ENCODE results near the gene SNX30.
"Not testable (repeated sequence)": the region's sequence is repeated elsewhere in the genome, so short reads cannot be mapped to it uniquely, and the experiment has no call there.

The SNX30 gene, protein sequence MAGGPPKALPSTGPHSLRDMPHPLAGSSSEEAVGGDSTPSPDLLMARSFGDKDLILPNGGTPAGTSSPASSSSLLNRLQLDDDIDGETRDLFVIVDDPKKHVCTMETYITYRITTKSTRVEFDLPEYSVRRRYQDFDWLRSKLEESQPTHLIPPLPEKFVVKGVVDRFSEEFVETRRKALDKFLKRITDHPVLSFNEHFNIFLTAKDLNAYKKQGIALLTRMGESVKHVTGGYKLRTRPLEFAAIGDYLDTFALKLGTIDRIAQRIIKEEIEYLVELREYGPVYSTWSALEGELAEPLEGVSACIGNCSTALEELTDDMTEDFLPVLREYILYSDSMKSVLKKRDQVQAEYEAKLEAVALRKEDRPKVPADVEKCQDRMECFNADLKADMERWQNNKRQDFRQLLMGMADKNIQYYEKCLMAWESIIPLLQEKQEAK

DNA sequence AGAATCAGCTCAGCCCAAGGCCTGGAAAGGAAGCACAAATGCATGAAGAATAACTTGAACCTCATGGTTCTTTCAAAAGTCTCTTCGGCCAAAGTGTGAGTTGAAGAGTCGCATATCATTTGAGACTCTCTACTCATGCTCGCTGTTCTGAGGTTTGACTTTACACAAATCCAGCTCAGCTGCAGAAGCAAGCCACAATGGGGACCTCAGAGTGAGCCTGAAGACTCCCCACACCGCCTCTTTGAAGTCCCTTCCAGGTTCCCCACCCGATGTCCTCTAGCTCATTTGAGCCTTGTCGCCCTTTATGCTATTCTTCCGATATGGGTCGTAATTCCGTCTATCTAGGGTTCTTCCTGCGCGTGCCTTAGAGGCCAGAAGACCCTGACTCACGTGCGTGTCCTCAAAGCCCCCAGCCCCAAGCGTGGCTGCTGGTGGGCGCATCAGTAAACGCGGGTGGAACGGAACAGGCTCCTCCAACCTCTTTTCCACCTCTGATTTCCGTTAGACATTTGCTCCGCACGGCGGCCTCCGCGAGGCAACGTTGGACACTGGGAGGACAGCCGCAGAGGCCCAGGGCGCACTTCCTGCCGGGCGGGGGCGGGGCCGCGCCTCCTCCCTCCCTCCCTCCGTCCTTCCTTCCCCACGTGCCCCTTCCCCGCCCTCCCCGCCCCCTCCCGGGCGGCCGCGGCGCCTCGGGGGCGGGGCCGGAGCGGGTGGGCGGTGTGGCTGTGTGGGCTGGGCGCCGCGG, at the start of gene SNX30:
Gene SNX30, plus strand, starts transcription at position 745 of the 748 bp plus-strand sequence. CDS start 242 bp downstream, outside the sequence.
- peak; percentile 78 for DNase-seq

DNA sequence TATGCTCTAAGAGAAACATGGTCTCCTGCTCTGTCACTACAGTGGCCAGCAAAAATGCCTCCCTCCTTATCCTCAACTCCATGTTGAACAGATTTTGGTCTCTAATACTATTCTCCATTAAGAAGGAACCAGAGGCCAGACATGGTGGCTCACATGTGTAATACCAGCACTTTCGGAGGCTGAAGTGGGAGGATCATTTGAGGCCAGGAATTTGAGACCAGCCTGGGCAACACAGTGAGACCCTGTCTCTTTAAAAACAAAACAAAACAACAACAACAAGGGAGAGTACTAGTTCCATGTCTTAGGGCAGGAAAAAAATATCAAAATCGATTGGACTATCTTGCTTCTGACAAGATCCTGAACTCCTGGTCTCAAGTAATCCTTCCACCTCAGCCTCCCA, 47.3 kb upstream of the SNX30 start:
- no peak for DNase-seq

DNA sequence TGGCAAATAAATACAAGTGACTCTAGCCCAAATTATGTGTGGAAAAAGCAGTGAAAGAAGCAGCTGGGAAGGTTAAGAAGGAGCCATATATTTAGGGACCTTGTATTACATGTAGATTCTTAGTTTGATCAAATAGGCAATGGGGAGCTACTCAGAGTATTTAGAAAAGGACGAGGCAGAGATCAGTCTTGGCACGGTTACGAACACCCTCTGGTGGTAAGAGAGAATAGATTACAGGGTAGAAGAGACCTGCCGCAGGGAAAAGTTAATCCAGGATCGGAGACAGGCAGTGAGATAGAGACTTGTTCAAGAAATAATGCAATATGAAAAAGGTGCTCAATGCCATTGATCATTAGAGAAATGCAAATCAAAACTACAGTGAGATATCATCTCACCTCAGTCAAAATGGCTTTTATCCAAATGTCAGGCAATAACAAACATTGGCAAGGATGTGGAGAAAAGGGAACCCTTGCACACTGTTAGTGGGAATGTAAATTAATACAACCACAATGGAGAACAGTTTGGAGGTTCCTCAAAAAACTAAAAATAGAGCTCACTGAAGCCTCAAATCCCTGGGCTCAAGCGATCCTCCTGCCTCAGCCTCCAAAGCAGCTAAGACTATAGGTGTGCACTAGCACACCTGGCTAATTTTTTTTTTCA, 44.7 kb upstream of the SNX30 start:
- DNase-seq: no peak

DNA sequence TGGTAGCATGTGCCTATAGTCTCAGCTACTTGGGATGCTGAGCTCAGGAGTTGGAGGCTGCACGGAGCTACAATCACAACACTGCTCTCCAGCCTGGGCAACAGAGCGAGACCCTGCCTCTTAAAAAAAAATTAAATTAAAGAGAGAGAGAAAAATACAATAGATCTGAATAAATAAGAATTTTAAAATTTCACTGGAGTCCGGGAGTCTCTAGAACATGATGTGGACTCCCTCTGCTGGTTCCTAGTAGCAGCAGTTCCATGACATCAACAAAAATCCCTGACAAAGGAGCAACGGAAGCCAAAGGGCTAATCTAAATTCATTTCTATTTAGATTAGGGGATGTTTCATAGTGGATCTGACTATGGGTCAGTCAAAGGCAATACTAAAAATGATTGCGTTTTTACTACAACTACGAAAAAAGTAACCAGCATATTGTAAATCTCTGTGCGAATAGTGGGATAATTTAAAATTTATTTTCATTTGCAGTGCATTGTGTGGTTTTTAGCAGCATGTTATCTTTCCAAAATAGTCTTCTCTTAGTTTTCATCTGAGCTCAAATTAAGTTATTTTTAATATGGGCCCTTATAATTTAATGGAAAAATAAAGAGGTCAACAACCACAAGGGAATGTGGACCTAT, 39.4 kb upstream of the SNX30 start:
- DNase-seq: no peak

DNA sequence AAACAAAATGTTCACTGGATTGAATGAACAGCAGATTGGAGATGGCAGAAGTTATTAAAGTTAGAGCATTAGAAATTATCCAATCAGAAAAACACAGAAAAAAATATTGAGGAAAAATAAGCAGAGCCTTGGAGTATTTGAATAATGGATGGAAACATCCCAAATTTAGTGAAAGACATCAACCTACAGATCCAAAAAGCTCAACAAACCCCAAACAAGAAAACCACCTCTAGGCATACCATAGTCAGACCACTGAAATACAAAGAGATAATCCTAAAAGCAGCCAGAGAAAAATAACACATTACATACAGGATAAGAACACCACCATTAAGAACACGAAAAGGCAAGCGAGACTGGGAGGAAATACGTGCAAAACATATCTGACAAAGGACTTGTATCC, 37.9 kb upstream of the SNX30 start:
- DNase-seq: no peak

DNA sequence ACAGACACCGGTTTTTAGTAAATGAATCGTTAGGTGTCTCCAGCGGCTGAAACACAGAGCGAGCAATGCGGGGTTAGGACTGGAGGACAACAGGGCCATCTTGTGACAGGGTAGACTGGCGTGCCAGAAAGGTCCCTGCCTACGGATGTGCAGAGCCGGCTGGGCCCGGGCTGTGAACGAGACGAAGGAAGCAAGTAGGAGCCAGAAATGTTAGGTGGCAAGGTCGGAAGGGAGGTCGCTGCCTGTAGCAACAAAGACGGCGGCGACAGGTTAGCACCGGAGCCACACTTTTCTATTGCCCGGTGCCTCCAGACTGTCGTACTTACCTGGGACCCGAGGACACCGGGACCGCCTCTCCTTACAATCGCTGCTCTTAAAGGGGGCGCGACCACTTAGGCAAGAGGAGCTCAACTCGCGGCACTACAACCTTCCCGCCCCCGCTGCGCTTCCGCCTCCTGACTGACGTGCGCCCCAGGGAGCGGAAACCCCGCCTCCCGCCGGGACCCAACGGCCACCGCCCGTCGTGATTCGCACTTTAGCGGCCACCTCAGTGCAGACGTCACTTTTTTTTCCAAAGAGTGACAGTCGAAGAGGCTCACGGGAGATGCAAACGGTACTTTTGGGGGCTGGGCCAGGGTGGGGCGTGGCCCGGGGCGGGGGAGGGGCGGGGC, 32.8 kb upstream of the SNX30 start, which contains the start of gene INIP:
Gene INIP, minus strand, starts transcription at position 457 of the 671 bp plus-strand sequence. CDS start 1,632 bp downstream, outside the sequence.
- peak; percentile 96 for DNase-seq

DNA sequence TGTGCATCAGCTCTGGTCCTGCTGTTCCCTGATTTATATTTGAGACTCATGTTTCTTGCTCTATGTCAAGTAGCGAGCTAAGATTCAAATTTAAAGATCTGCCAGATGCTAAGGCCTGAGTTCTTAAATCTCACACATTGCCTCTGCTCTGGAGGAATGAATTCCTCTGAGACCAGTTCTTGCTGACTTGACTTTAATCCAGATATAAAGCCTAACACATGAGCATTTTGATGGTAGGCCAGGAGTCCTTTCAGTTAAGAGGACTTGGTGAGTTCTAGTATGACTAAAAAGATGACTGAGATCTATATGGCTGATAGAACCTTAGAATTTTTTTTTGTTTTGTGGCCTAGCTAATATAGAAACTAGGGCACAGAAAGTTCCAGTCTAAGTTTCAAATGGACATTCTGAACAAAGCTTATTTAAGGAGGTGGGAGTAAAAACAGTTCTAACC, 31.3 kb upstream of the SNX30 start:
- no peak for DNase-seq

DNA sequence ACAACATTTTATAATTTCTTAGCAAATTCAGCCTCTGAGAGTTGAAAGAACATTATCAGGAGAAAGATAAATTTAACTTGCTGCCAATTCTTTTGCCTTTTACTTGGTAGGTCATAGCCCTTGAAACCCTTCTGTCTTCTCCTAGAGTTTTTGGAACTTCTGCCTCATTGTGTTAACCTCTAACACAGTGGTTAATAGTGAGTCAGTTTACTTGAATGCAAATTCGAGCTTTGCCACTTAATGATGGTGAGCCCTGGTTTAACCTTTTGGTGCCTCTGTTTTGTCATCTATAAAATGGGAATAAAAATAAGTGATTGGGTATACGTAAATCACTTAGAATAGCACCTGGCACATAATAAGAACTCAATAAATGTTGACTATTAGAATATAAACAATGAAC, 30.9 kb upstream of the SNX30 start:
- no peak for DNase-seq

DNA sequence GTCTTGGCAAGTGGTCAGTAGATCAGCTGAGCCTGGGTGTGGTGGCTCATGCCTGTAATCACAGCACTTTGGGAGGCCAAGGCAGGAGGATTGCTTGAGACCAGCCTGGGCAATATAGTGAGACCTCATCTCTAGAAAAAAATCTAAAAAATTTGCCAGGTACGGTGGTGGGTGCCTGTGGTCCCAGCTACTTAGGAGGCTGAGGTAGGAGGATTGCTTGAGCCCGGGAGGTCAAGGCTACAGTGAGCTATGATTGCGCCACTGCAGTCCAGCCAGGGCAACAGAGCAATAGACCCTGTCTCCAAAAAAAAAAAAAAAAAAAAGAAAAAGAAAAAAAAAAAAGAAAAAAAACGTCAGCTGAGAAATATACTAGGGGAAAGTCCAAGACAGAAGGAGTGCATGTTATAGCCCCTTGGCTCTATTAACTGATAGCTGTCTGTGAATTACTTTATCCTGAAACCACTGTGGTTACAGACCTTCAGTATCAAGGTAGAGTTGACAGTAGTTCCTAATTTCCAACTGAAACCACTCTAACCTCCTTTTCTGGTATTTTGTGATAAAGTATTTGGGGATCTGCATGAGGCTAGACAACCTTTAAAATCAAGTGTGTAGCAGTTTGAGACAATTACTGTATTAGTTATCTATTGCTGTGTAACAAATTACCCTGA, 30.3 kb upstream of the SNX30 start:
- DNase-seq: no peak

DNA sequence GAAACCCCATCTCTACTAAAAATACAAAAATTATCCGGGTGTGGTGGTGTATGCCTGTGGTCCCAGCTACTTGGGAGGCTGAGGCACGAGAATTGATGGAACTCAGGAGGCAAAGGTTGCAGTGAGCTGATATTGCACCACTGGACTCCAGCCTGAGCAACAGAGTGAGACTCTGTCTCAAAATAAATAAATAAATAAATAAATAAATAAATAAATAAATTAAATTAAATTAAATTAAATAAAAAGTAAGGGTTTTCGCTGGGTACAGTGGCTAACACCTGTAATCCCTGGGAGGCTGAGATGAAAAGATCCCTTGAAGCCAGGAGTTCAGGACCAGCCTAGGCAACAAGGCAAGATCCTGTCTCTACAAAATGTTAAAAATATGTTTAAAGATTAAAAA, 27.8 kb upstream of the SNX30 start:
- not testable (repeated sequence) for DNase-seq

DNA sequence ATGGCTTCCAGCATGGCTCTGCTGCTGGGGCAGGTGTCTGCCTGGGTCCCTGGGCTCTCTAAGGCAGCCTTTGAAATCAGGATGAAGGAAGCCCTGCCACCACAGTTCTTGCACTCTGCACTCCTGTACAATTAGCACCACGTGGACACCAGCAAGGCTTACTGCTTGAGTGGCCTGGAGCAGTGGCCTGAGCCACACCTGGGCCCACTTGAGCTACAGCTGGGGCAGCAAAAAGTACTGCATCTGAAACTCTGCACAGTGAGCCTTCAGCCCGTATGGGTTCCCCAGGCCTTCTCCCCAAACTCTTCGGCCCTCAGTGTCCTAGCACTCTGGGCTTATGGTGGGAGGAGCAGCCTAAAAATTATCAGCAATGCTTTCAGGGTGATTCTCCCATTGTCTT, 24.6 kb upstream of the SNX30 start:
- DNase-seq: no peak

DNA sequence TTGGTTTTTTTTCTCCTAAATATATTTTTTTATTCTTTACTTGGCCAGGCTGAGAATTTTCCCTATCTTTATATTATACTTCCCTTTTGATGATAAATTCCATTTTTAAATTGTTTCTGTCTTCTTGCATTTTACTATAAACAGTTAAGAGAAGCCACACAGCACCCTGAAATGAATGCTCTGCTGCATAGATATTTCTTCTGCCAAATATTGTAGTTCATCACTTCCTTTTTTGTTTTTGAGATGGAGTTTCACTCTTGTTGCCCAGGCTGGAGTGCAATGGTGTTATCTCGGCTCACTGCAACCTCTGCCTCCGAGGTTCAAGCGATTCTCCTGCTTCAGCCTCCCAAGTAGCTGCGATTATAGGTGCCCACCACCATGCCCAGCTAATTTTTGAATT, 24.1 kb upstream of the SNX30 start:
- no peak for DNase-seq

DNA sequence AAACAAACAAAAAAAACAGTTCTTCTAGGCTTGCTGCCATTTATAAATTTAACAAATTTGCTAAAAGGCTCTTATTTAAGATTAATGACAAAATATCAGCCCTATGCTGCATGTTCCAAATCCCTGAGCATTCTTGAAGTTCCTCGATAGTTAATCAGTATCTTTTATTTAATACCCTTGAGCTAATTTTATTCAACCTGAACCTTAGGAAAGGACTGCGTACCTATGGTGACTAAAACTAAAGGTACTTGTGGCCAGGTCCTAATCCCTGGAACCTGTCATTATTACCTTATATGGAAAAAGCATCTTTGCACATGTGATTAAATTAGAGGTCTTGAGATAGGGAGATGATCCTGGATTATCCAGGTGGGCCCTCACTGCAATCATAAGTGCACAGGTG, 22.2 kb upstream of the SNX30 start:
- DNase-seq: no peak

DNA sequence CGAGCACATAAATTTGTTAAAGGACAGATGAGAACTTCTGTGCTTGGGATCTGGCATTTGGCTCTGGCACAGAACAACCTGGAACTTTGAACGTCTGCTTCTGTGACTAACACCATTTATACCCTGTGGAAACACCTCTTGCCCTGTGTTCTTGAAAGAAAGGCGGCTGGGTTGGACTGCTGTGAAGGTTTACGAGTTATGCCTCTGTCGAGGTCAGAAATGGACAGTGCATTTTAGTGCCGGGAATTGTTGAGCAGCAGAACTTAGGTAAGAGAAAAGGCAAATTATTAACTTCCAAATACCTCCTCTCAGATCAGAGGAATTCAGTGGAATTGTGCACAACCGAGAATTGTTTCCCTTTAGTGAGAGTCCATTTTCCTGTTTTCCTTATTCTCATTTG, 18.6 kb upstream of the SNX30 start:
- no peak for DNase-seq

DNA sequence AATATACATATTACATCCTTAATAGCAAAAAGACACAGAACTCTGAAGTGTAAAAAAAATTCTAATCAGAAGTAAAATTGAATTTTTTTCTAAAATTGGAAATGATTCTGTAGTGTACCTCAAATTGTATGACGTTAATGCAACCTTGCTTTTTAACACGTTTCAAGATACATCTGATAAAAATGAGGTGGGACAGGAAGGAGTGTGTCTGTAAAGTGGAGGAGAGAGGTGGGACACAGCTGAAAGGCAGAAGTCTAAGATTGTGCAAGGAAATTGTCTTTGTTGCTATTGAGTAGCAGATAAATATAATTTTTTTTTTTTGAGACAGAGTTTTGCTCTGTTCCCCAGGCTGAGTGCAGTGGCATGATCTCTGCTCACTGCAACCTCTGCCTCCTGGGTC, 15.7 kb upstream of the SNX30 start:
- no peak for DNase-seq

DNA sequence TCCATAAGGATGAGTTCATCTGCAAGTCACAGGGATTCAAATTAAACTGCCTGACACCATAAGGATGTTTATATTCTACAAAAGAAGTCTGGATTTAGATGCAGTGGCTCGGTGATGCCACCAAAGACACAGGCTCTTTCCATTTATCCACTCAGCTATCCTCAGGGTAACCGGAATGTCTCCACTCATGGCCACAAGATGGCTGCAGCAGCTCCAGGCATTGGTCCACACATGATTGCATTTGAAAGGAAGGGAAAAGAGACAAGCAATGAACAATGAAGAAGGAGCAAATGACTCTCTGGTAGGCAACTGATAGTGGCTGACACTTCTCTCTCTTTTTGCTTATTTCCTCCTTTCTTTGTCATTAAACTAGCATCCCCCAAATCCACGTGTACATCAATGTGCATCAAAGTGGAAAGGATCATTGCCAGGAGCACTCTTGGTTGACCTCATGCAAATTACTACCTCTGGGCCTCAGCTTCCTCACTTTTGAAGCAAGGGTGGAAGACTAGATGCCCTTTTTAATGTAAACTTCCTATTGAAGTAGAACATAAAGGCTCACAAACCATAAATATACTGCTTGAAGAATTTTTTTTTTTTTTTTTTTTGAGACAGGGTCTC, 7.2 kb upstream of the SNX30 start:
- no peak for DNase-seq

DNA sequence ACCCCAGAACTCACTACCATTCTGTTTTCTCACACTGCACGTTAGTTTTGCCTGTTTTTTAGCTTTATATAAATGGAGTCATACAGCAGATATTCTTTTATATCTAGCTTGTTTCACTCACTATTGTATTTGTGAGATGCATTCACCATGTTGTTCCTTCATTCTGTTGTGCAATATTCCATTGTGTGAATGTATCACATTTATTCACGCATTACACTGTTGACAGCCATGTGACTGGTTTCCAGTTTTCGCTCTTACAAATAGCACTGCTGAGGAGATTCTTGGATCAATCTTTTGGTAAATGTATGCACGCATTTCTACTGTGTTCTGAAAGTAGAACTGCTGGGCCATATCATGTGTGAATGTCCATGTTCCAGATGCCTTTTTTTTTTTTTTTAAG, 6.4 kb upstream of the SNX30 start:
- DNase-seq: no peak

DNA sequence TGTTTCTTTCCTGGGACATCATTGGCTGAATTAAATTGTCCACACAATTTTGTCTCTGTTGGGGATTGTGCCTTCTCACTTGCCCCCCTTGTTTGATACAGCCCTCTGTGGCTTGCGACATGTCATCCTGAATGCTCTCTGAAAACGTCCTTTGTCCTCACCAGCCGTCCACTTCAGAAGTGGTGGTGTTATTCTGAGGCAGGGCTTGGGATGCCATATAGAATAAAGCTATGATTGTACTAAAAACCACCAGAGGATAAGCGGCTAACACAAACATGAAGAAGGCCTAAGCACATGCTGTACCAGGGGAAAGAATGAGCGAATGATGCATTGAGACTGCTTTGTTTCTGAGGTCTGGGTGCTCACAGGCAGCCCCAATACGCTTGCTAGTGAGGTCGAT, 3.5 kb upstream of the SNX30 start:
- DNase-seq: no peak

DNA sequence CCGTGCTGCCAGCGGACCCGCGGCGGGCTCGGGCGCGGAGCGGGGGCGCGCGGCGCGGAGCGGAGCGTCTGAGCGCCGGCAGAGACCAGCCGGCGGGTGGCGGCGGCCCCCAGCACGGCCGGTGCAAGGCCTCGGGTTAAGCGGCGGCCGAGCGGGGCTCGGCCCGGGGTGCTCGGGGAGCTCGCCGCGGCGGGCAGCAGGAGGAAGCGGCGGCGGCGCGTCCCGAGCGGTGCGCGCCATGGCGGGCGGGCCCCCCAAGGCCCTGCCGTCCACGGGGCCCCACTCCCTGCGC, 150 bp downstream of the SNX30 start:
- DNase-seq: no peak

DNA sequence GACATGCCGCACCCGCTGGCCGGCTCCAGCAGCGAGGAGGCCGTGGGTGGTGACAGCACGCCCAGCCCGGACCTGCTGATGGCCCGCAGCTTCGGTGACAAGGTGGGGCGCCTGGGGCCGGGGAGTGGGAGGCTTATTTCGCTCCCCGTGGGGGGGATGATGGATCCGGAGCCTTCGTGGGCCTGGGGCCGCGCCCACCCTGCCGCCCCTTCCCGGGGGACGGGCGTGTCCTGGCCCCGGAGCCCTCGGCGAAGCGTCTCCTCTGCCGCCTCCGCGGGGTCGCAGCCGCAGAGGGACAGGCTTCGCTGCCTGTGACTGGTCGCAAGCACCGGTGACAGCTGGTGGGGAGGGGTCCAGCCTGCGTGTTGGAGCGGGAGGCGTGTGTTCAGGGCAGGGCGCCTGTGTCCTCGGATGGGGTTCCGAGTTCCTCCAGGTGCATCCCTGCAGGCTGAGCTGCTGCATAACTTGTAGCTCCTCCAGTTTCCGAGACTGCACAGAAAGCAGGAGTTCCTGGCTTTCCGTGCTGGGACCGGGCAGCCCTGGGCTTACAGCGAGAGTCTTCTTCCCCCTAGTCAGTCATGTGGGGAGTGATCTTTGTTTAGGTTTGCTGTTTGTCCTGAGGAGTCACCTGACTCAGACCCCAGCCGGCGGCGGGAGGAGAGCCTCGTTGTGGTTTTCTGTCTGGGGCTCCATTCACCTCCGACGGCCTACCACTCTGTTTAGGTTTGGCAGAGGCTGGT, 666 bp downstream of the SNX30 start:
- peak; percentile 15 for DNase-seq

Measured in DMS153 (cell line).